IMR-90 (cell line): ENCODE measurements around the gene EPHA10. TPM values are rescaled to one million over a fixed set of nuclear protein-coding genes. Genes with fewer than 3 reads are reported as not detected.

Experiments used
- ATAC-seq: fragments of 200-7000 bp; cut with Tn5 transposase; 2 replicates; pipeline ENCODE4 v1.9.1; 2020; ENCODE audit warnings: low read depth, mild to moderate bottlenecking, moderate library complexity
- BruUV-seq: library from RNA; stranded (reverse); fragments of 400-500 nt; replicated peaks from 2 replicates; lab custom pipeline; 2021; lab: Mats Ljungman, UMichigan
- CTCF ChIA-PET: fragments of 300-600 bp; formaldehyde crosslinking; extraction: SDS; loops from one replicate; lab custom pipeline; 2021; ENCODE audit warnings: antibody characterized with exemption; lab: Yijun Ruan, JAX
- POLR2A ChIA-PET: fragments of 300-600 bp; sonication (Branson Sonifier 250); formaldehyde crosslinking; loops from one replicate; lab custom pipeline; 2022; ENCODE audit warnings: antibody characterized with exemption; ENCODE audit not compliant: unreplicated experiment; lab: Charles Lee
- DNase-seq: peaks from one replicate; pipeline ENCODE4 v3.0.0; 2013
- H2AFZ ChIP-seq: replicated peaks from 2 replicates; pipeline ENCODE3; 2013; ENCODE audit warnings: low read length, mild to moderate bottlenecking; ENCODE audit not compliant: poor library complexity
- H2AK5ac ChIP-seq: 2 replicates; pipeline ENCODE4 v1.6.1; 2013; ENCODE audit warnings: low read depth, low read length, inconsistent platforms
- H2AK9ac ChIP-seq: replicated peaks from 2 replicates; pipeline ENCODE3; 2013; ENCODE audit warnings: mild to moderate bottlenecking, low read depth, low read length, moderate library complexity; ENCODE audit not compliant: poor library complexity
- H2BK120ac ChIP-seq: 2 replicates; pipeline ENCODE4 v1.6.1; 2013; ENCODE audit warnings: low read depth, low read length, inconsistent platforms
- H2BK15ac ChIP-seq: 3 replicates; pipeline ENCODE4 v1.6.1; 2013; ENCODE audit warnings: low read depth, low read length, inconsistent platforms
- H2BK20ac ChIP-seq: 2 replicates; pipeline ENCODE4 v1.6.1; 2013; ENCODE audit warnings: low read depth, mild to moderate bottlenecking, inconsistent platforms, low read length, moderate library complexity
- H2BK5ac ChIP-seq: 2 replicates; pipeline ENCODE4 v1.6.1; 2013; ENCODE audit warnings: mild to moderate bottlenecking, low read depth, low read length, inconsistent platforms; ENCODE audit not compliant: poor library complexity, severe bottlenecking
- H3K14ac ChIP-seq: replicated peaks from 2 replicates; pipeline ENCODE4 v1.6.1; 2013; ENCODE audit warnings: low read depth, low read length, inconsistent platforms
- H3K18ac ChIP-seq: 2 replicates; pipeline ENCODE4 v1.6.1; 2013; ENCODE audit warnings: low read depth, low read length, control low read depth
- H3K23ac ChIP-seq: 2 replicates; pipeline ENCODE4 v1.6.1; 2013; ENCODE audit warnings: low read depth, low read length, inconsistent platforms
- H3K27ac ChIP-seq: 2 replicates; pipeline ENCODE4 v1.5.1; 2013; ENCODE audit warnings: mild to moderate bottlenecking, control low read depth, low read length; ENCODE audit not compliant: insufficient read depth
- H3K27me3 ChIP-seq: 2 replicates; pipeline ENCODE4 v1.6.1; 2013; ENCODE audit warnings: low read length; ENCODE audit not compliant: control insufficient read depth, insufficient read depth
- H3K36me3 ChIP-seq: 2 replicates; pipeline ENCODE4 v1.6.1; 2013; ENCODE audit warnings: low read length, mixed read lengths; ENCODE audit not compliant: control insufficient read depth, insufficient read depth
- H3K4ac ChIP-seq: 2 replicates; pipeline ENCODE4 v1.6.1; 2013; ENCODE audit warnings: low read depth, low read length, inconsistent platforms
- H3K4me1 ChIP-seq: 2 replicates; pipeline ENCODE4 v1.6.1; 2013; ENCODE audit warnings: low read length, mixed read lengths; ENCODE audit not compliant: control insufficient read depth, insufficient read depth
- H3K4me2 ChIP-seq: 2 replicates; pipeline ENCODE4 v1.6.1; 2013; ENCODE audit warnings: low read depth, mild to moderate bottlenecking, control low read depth, low read length, moderate library complexity
- H3K4me3 ChIP-seq: 2 replicates; pipeline ENCODE4 v1.5.1; 2013; ENCODE audit warnings: low read depth, mild to moderate bottlenecking, control low read depth, low read length, moderate library complexity; ENCODE audit not compliant: insufficient read depth
- H3K56ac ChIP-seq: 2 replicates; pipeline ENCODE4 v1.6.1; 2013; ENCODE audit warnings: low read length, inconsistent platforms; ENCODE audit not compliant: insufficient read depth; ENCODE audit errors: extremely low read depth
- H3K79me1 ChIP-seq, 2 experiments: 2 replicates each; pipeline ENCODE4 v1.6.1; 2013; ENCODE audit warnings: low read length in 2 of 2, inconsistent platforms in 1 of 2, low read depth in 1 of 2
- H3K9ac ChIP-seq: 2 replicates; pipeline ENCODE4 v1.6.1; 2013; ENCODE audit warnings: low read depth, low read length, control low read depth
- H3K9me1 ChIP-seq: 2 replicates; pipeline ENCODE4 v1.6.1; 2013; ENCODE audit warnings: low read length, inconsistent platforms; ENCODE audit not compliant: insufficient read depth
- H3K9me3 ChIP-seq: 2 replicates; pipeline ENCODE4 v1.6.1; 2013; ENCODE audit warnings: low read length; ENCODE audit not compliant: control insufficient read depth, insufficient read depth
- H4K20me1 ChIP-seq: 2 replicates; pipeline ENCODE4 v1.6.1; 2013; ENCODE audit warnings: low read length, inconsistent platforms; ENCODE audit not compliant: insufficient read depth
- H4K5ac ChIP-seq: 2 replicates; pipeline ENCODE4 v1.6.1; 2013; ENCODE audit warnings: mild to moderate bottlenecking, low read depth, low read length, control low read depth
- H4K8ac ChIP-seq, 2 experiments: 2 replicates each; pipeline ENCODE4 v1.6.1; 2013; ENCODE audit warnings: low read depth in 2 of 2, low read length in 2 of 2, control low read depth in 1 of 2, inconsistent platforms in 1 of 2
- H4K91ac ChIP-seq: 2 replicates; pipeline ENCODE4 v1.6.1; 2013; ENCODE audit warnings: low read depth, low read length, inconsistent platforms; ENCODE audit not compliant: insufficient read depth
- BHLHE40 ChIP-seq: fragments of 150-350 bp; IDR thresholded peaks from 2 replicates; pipeline ENCODE4 v1.6.1; 2016; ENCODE audit warnings: mild to moderate bottlenecking, low read depth, low read length
- CEBPB ChIP-seq: IDR thresholded peaks from 2 replicates; pipeline ENCODE4 v1.6.1; 2012; ENCODE audit warnings: low read depth, low read length, improper control_type of control experiment
- CHD1 ChIP-seq: IDR thresholded peaks from 2 replicates; pipeline ENCODE4 v1.6.1; 2012; ENCODE audit warnings: low read depth, low read length, improper control_type of control experiment
- ELK1 ChIP-seq: fragments of 150-350 bp; IDR thresholded peaks from 2 replicates; pipeline ENCODE4 v1.6.1; 2016; ENCODE audit warnings: low read depth, mild to moderate bottlenecking, low read length, moderate library complexity, borderline replicate concordance
- FOS ChIP-seq: fragments of 150-350 bp; IDR thresholded peaks from 2 replicates; pipeline ENCODE4 v1.6.1; 2016; ENCODE audit warnings: low read depth, low read length
- MAFK ChIP-seq: IDR thresholded peaks from 2 replicates; pipeline ENCODE4 v1.6.1; 2012; ENCODE audit warnings: low read depth, low read length, improper control_type of control experiment
- MAZ ChIP-seq: IDR thresholded peaks from 2 replicates; pipeline ENCODE4 v1.6.1; 2012; ENCODE audit warnings: low read depth, mild to moderate bottlenecking, low read length, improper control_type of control experiment, moderate library complexity, borderline replicate concordance
- MXI1 ChIP-seq: IDR thresholded peaks from 2 replicates; pipeline ENCODE4 v1.6.1; 2012; ENCODE audit warnings: low read depth, mild to moderate bottlenecking, low read length, moderate library complexity, borderline replicate concordance
- NFE2L2 ChIP-seq: fragments of 150-350 bp; IDR thresholded peaks from 2 replicates; pipeline ENCODE4 v1.6.1; 2016; ENCODE audit warnings: low read depth, mild to moderate bottlenecking, low read length
- POLR2A ChIP-seq: IDR thresholded peaks from 2 replicates; pipeline ENCODE4 v1.6.1; 2012; ENCODE audit warnings: mild to moderate bottlenecking, low read depth, low read length
- RAD21 ChIP-seq: IDR thresholded peaks from 2 replicates; pipeline ENCODE4 v1.6.1; 2012; ENCODE audit warnings: low read length, improper control_type of control experiment
- RCOR1 ChIP-seq: IDR thresholded peaks from 2 replicates; pipeline ENCODE4 v1.6.1; 2012; ENCODE audit warnings: mild to moderate bottlenecking, low read length, improper control_type of control experiment; ENCODE audit not compliant: insufficient replicate concordance
- RFX5 ChIP-seq: IDR thresholded peaks from 2 replicates; pipeline ENCODE4 v1.8.0; 2012; ENCODE audit warnings: low read depth, mild to moderate bottlenecking, low read length, moderate library complexity
- SMC3 ChIP-seq: fragments of 150-350 bp; IDR thresholded peaks from 2 replicates; pipeline ENCODE4 v1.6.1; 2016; ENCODE audit warnings: low read depth, mild to moderate bottlenecking, antibody characterized with exemption, low read length, moderate library complexity
- WGBS, 2 experiments: methylation state at CpG; one replicate each; pipeline versions ENCODE4 v1.1.5 to v1.1.7; 2013; ENCODE audit warnings: missing lambda C conversion rate in 2 of 2; ENCODE audit not compliant: insufficient read length in 1 of 2; ENCODE audit errors: extremely low coverage in 2 of 2; 5-methylcytosine and 5-hydroxymethylcytosine counted together
- dilution Hi-C: fragments of 300-500 bp; cut with HindIII; formaldehyde crosslinking; loops from one replicate; pipeline ENCODE4 v1.14.3; 2018; ENCODE audit warnings: low sequenced_read_pairs; ENCODE audit not compliant: unreplicated experiment
- in situ Hi-C: fragments of 300-500 bp; cut with MboI; formaldehyde crosslinking; loops from 3 replicates; pipeline ENCODE4 v1.14.3; 2019; ENCODE audit warnings: low sequenced_read_pairs, inconsistent platforms, mixed read lengths
- intact Hi-C: fragments of 100-400 bp; cut with micrococcal nuclease; formaldehyde crosslinking; loops from 2 replicates; pipeline ENCODE4 v1.10.0; 2022
- polyA plus RNA-seq, 3 experiments: library from polyadenylated mRNA; depleted of rRNA; stranded (reverse); fragments of >200 nt; gene quantifications; 2 replicates each; pipeline ENCODE4 v1.2.3, GENCODE V29; 2012; ENCODE audit warnings: low replicate concordance in 1 of 3
- total RNA-seq: library from RNA; depleted of rRNA; stranded (reverse); fragments of >200 nt; gene quantifications from 2 replicates; pipeline ENCODE4 v1.2.3, GENCODE V29; 2012
- TF ChIP-seq, protein P1 (sequence below): conservative IDR thresholded peaks from 2 replicates; pipeline ENCODE4 v1.5.1; 2012; ENCODE audit warnings: mild to moderate bottlenecking, low read depth, low read length, improper control_type of control experiment
- TF ChIP-seq, protein P2 (sequence below): fragments of 150-350 bp; IDR thresholded peaks from 2 replicates; pipeline ENCODE4 v1.6.1; 2017; ENCODE audit warnings: mild to moderate bottlenecking, antibody characterized with exemption, low read length, low read depth

Gene EPHA10
- total and polyA plus RNA-seq, 2 of the 4 experiments (the other 2 are of a cell fraction): not detected

GRCh38 chr1:37716321-37716720, 48.6 kb downstream of the EPHA10 start:
- Histone ChIP-seq H2AK5ac (no peak overlapping the region), H3K9me1 (no peaks in the 10 kb centered on the region; the same call in 1 of the 2 replicates), H3K27me3 (peaks cover 8% of the 10 kb centered on the region; the same call in 1 of the 2 replicates), H3K56ac (no peak overlapping the region), H2BK120ac (no peak overlapping the region), H3K18ac (no peak overlapping the region), H3K4me2 (no peak overlapping the region), H2BK15ac (no peak overlapping the region), H4K91ac (no peak overlapping the region), H3K4ac (no peak overlapping the region), H4K20me1 (no peaks in the 10 kb centered on the region; the same call in 1 of the 2 replicates), H2AFZ (peak overlapping the region; percentile 68), H3K27ac (no peak overlapping the region), H3K23ac (no peak overlapping the region), H3K36me3 (no peaks in the 10 kb centered on the region), H2AK9ac (no peak overlapping the region), H3K79me1 (no peaks in the 10 kb centered on the region), H4K5ac (no peak overlapping the region), H2BK20ac (no peak overlapping the region), H3K4me3 (no peak overlapping the region), H3K4me1 (no peaks in the 10 kb centered on the region), H3K9ac (no peak overlapping the region), H3K9me3 (no peaks in the 10 kb centered on the region), H2BK5ac (no peak overlapping the region), H3K14ac (no peak overlapping the region), H4K8ac (no peak overlapping the region)
- ChIA-PET CTCF (no interaction called here), POLR2A (no interaction called here)
- ATAC-seq (no peak), DNase-seq (no peak)
- intact Hi-C loops (no loop called here), dilution Hi-C loops (no loop called here), in situ Hi-C loops (no loop called here)
- no TSS peak for BruUV-seq
- WGBS, 2 experiments: no CpG with 5 or more reads among the region's 4 CpGs
- TF ChIP-seq MAZ (no peak), ELK1 (no peak), RCOR1 (no peak), FOS (no peak), RAD21 (no peak), RFX5 (no peak), SMC3 (no peak), CHD1 (no peak), NFE2L2 (no peak), MAFK (no peak), MXI1 (no peak), BHLHE40 (no peak), CEBPB (no peak), POLR2A (no peak)
- TF ChIP-seq, protein P1, sequence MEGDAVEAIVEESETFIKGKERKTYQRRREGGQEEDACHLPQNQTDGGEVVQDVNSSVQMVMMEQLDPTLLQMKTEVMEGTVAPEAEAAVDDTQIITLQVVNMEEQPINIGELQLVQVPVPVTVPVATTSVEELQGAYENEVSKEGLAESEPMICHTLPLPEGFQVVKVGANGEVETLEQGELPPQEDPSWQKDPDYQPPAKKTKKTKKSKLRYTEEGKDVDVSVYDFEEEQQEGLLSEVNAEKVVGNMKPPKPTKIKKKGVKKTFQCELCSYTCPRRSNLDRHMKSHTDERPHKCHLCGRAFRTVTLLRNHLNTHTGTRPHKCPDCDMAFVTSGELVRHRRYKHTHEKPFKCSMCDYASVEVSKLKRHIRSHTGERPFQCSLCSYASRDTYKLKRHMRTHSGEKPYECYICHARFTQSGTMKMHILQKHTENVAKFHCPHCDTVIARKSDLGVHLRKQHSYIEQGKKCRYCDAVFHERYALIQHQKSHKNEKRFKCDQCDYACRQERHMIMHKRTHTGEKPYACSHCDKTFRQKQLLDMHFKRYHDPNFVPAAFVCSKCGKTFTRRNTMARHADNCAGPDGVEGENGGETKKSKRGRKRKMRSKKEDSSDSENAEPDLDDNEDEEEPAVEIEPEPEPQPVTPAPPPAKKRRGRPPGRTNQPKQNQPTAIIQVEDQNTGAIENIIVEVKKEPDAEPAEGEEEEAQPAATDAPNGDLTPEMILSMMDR: no peak
- TF ChIP-seq, protein P2, sequence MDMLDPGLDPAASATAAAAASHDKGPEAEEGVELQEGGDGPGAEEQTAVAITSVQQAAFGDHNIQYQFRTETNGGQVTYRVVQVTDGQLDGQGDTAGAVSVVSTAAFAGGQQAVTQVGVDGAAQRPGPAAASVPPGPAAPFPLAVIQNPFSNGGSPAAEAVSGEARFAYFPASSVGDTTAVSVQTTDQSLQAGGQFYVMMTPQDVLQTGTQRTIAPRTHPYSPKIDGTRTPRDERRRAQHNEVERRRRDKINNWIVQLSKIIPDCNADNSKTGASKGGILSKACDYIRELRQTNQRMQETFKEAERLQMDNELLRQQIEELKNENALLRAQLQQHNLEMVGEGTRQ: no peak
